NT2/D1 (cell line): Measurements from ENCODE around the gene ZBTB47.

Experiments
- DNase-seq: peaks from one replicate; pipeline ENCODE4 v3.0.0-alpha.2; 2011; ENCODE audit warnings: low read depth, low spot score
- H3K27me3 ChIP-seq: 2 replicates; pipeline ENCODE4 v1.6.0; 2011; ENCODE audit warnings: mild to moderate bottlenecking; ENCODE audit not compliant: insufficient read length, insufficient read depth
- H3K36me3 ChIP-seq: 2 replicates; pipeline ENCODE4 v1.6.1; 2011; ENCODE audit warnings: mild to moderate bottlenecking, low read length, mixed read lengths; ENCODE audit not compliant: insufficient read depth, insufficient read length
- H3K4me1 ChIP-seq: 2 replicates; pipeline ENCODE4 v1.5.1; 2011; ENCODE audit not compliant: insufficient read depth, insufficient read length
- H3K4me3 ChIP-seq: 2 replicates; pipeline ENCODE4 v1.5.1; 2011; ENCODE audit warnings: low read depth; ENCODE audit not compliant: insufficient read length
- H3K9ac ChIP-seq: 2 replicates; pipeline ENCODE4 v1.6.0; 2011; ENCODE audit warnings: low read depth; ENCODE audit not compliant: insufficient read length
- H3K9me3 ChIP-seq: 2 replicates; pipeline ENCODE4 v1.5.1; 2011; ENCODE audit warnings: mild to moderate bottlenecking, low read length; ENCODE audit not compliant: insufficient read depth
- SUZ12 ChIP-seq: IDR thresholded peaks from 2 replicates; pipeline ENCODE4 v1.6.1; 2011; ENCODE audit not compliant: insufficient read length, insufficient read depth; ENCODE audit errors: extremely low read depth
- YY1 ChIP-seq: IDR thresholded peaks from 2 replicates; pipeline ENCODE4 v1.6.1; 2011; ENCODE audit not compliant: insufficient read length, insufficient read depth
- ZNF274 ChIP-seq: IDR thresholded peaks from 2 replicates; pipeline ENCODE4 v1.6.1; 2011; ENCODE audit warnings: mild to moderate bottlenecking, low read depth, low read length

ZBTB47 gene

DNA sequence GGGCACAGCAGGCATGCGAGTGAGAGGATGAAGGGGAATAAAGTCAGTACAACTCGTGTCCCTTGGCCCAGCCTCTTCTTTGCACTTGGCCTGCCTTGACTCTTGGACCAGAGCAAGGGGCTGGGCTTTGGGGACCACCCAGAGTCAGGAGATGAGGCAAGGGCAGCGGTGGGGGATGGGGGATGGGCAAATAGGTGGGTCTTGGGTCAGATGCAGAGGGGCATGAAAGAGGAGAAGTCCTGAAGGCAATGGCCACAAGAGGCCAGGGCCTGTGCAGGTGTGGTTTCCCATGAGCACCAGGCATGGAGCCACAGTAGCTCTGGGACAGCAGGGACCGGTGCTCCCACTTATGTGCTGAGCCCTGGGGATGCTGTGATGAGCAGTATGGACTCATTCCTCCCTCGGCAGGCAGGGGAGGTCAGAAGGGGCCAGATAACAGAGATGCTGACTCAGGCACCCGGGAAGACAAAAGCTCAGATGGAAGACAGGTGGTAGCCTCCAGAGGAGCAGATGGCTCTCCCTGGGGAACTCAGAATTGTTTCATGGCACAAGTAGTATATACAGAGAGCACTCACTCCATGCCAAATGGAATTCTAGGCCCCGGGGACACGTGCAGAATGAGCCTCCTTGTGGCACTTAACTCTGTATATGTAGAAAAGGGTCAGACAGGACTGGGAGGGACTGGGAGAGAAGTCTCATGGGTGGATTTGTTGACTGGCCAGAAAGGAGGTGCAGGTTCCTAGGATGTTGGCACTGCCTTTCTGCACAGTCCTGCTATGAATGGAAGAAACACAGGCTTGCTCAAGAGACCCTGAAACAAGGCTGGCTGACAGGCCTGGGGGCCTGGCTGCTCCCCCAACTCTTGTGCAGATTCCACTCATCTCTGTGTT, 14.3 kb downstream of the ZBTB47 start:
- H3K9me3 ChIP-seq: peaks cover 19% of the 10 kb centered on the region; the same call in 1 of the 2 replicates
- H3K4me3 ChIP-seq: no peak overlapping the region
- no peak for TF ChIP-seq SUZ12
- TF ChIP-seq YY1: no peak
- no peak for TF ChIP-seq ZNF274
- H3K4me1 ChIP-seq: peaks cover 10% of the 10 kb centered on the region
- no peaks in the 10 kb centered on the region for H3K27me3 ChIP-seq
- no peak overlapping the region for H3K9ac ChIP-seq
- DNase-seq: no peak
- H3K36me3 ChIP-seq: peaks cover 21% of the 10 kb centered on the region

DNA sequence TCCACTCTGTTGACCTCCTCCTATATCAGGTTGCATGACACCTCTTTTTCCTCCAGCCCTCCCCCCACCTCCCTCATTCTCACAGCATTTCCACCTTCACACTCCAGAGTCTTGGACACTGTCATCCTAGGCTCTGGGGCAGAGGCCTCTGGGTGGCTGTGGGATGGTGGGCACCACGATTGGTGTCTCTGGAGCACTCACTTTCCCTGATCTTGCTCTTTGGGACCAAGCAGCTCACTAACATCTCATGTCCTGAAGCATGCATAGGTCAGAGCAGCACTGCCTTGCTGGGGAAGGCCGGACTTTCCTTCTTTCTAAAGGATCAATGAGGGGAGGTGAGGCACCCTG, 14.9 kb downstream of the ZBTB47 start:
- peaks cover 8% of the 10 kb centered on the region for H3K4me1 ChIP-seq
- no peak overlapping the region for H3K9ac ChIP-seq
- TF ChIP-seq YY1 (no peak), SUZ12 (no peak), ZNF274 (no peak)
- peaks cover 14% of the 10 kb centered on the region for H3K36me3 ChIP-seq
- no peak for DNase-seq
- peaks cover 19% of the 10 kb centered on the region; the same call in 1 of the 2 replicates for H3K9me3 ChIP-seq
- H3K27me3 ChIP-seq: no peaks in the 10 kb centered on the region
- no peak overlapping the region for H3K4me3 ChIP-seq

DNA sequence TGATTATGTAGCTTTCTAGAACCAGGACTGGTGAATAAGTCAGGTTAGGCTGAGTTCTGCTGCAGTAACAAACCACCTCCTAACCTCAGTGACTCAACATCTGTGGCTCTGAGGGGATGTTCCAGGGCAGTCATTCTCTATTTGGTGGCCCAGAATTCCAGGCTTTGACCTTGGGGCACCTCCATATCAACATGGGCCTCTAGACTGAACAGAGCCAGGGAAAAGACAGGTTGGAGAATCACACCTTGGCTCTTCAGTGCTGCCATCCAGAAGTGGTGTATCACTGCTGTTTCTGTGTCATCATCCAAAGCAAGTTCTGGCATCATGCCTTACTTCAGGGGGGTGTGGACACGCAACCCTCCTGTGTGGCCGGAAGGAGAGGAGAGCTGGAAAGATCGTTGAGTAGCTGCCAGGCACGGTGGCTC, 15.3 kb downstream of the ZBTB47 start:
- no peak for DNase-seq
- Histone ChIP-seq H3K4me3 (no peak overlapping the region), H3K27me3 (no peaks in the 10 kb centered on the region), H3K36me3 (peaks cover 10% of the 10 kb centered on the region), H3K9me3 (peaks cover 19% of the 10 kb centered on the region; the same call in 1 of the 2 replicates), H3K4me1 (peaks cover 8% of the 10 kb centered on the region), H3K9ac (no peak overlapping the region)
- no peak for TF ChIP-seq ZNF274
- no peak for TF ChIP-seq SUZ12
- TF ChIP-seq YY1: no peak

DNA sequence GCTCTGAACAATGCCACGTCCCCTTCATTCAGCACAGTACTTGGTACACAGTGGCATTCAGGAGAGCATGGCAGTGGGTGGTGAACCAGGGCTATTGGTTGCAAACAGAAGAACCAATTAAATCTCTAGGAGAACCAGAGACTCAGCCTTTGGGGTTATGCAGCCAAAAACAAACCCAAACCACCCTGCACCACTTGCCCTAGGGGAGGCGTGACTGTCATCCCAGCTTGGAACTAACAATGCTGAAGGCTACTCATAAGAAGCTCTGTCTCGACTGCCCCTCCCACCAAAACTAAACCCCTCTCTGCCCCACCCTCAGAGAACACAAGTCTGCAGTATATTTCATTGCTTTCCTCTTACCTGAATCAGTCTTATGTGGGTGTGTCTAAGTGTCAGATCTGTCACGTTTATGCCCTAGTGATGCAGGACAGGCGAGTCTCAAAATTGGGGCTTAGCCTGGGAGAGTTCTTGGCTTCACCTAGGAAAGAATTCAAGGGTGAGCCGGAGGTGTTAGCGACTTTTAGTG, 16.6 kb downstream of the ZBTB47 start:
- no peak for DNase-seq
- Histone ChIP-seq H3K9ac (no peak overlapping the region), H3K9me3 (peaks cover 19% of the 10 kb centered on the region; the same call in 1 of the 2 replicates), H3K36me3 (peaks cover 2% of the 10 kb centered on the region), H3K4me3 (no peak overlapping the region), H3K4me1 (peaks cover 8% of the 10 kb centered on the region), H3K27me3 (no peaks in the 10 kb centered on the region)
- TF ChIP-seq ZNF274 (no peak), SUZ12 (no peak), YY1 (no peak)

DNA sequence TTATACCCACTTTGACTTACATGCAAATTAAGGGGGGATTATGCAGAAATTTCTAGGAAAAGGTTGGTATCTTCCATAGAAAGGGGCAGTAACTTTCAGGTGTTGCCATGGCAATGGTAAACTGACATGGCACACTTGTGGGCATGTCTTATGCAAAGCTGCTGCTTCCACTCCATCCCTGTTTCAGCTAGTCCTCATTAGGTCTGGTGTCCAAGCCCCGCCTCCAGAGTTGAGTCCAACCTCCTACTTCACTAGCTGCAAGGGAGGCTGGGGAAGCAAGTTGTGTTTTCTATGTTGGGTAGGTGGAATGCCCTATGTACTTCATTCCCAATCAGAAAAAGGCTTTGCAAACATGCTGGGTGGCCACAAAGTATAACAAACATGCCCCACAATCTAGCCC, 17.2 kb downstream of the ZBTB47 start:
- H3K4me1 ChIP-seq: peaks cover 8% of the 10 kb centered on the region
- H3K27me3 ChIP-seq: no peaks in the 10 kb centered on the region
- no peak overlapping the region for H3K4me3 ChIP-seq
- H3K9ac ChIP-seq: no peak overlapping the region
- H3K9me3 ChIP-seq: peaks cover 19% of the 10 kb centered on the region; the same call in 1 of the 2 replicates
- DNase-seq: no peak
- no peaks in the 10 kb centered on the region for H3K36me3 ChIP-seq
- no peak for TF ChIP-seq ZNF274
- TF ChIP-seq SUZ12: no peak
- no peak for TF ChIP-seq YY1

DNA sequence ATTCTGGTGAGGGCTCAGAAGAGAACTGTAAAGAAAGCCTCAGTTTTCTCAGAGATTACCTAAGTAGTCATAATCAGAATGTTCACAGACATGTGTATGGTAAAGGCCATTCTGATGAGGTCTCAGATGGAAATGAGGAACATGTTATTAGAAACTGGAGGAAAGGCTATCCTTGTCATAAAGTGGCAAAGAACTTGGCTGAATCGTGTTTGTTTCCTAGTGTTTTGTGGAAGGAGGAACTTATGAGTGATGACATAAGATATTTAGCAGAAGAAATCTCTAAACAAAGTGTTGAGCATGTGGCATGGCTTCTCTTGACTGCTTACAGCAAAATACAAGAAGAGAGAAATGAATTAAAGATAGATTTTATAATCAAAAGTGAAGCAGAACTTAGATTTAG, 19.0 kb downstream of the ZBTB47 start:
- H3K9ac ChIP-seq: no peak overlapping the region
- no peaks in the 10 kb centered on the region for H3K27me3 ChIP-seq
- peaks cover 4% of the 10 kb centered on the region for H3K4me1 ChIP-seq
- no peaks in the 10 kb centered on the region for H3K36me3 ChIP-seq
- no peak for TF ChIP-seq SUZ12
- TF ChIP-seq YY1: no peak
- TF ChIP-seq ZNF274: no peak
- no peak overlapping the region for H3K4me3 ChIP-seq
- no peak for DNase-seq
- H3K9me3 ChIP-seq: peaks cover 19% of the 10 kb centered on the region; the same call in 1 of the 2 replicates

DNA sequence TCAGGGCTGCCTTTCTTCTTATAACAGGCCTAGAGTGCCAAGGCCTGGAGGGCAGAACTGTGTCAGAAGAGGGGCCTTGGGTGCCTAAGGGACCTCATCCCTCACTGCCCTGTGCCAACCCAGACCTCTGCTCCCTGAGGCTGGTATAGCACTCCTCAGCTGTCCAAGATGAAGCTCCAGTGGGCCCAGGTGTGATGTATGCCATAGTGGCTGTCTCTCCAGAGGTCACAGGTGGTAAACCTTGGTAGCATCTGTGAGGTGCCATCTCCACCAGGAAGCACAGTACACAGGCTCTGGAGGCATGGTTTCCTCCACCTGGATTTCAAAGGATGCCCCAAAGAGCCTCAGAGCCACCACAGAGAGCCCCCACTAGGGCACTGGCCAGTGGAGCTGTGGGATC, 19.6 kb downstream of the ZBTB47 start:
- TF ChIP-seq SUZ12: no peak
- TF ChIP-seq ZNF274: no peak
- TF ChIP-seq YY1: no peak
- peaks cover 19% of the 10 kb centered on the region; the same call in 1 of the 2 replicates for H3K9me3 ChIP-seq
- no peaks in the 10 kb centered on the region for H3K4me1 ChIP-seq
- no peaks in the 10 kb centered on the region for H3K36me3 ChIP-seq
- no peak for DNase-seq
- no peaks in the 10 kb centered on the region for H3K27me3 ChIP-seq
- no peak overlapping the region for H3K9ac ChIP-seq
- no peak overlapping the region for H3K4me3 ChIP-seq
